Right cardiac atrium (tissue), 5 donors: ENCODE measurements around the gene MRPL36. TPM values are rescaled to one million over a fixed set of nuclear protein-coding genes. Genes with fewer than 3 reads are reported as not detected.
"Not testable (repeated sequence)": the region's sequence is repeated elsewhere in the genome, so short reads cannot be mapped to it uniquely, and the experiment has no call there.

Experiments used
- ATAC-seq, 2 donors: fragments of 200-7000 bp; cut with Tn5 transposase; one replicate each; pipeline versions ENCODE4 v1.8.0 to v1.9.1; 2020; ENCODE audit warnings: moderate library complexity in 2 of 2, mild to moderate bottlenecking in 1 of 2
- DNase-seq, 3 donors: peaks; one replicate each; pipeline ENCODE4 v3.0.0-alpha.2; 2020
- H3K27ac ChIP-seq: one replicate; pipeline ENCODE4 v1.5.1; 2013; ENCODE audit warnings: mild to moderate bottlenecking, low read length, control low read depth, moderate library complexity
- H3K27me3 ChIP-seq: one replicate; pipeline ENCODE4 v1.6.1; 2013; ENCODE audit not compliant: control insufficient read depth, insufficient read depth
- H3K4me1 ChIP-seq: one replicate; pipeline ENCODE4 v1.6.1; 2013; ENCODE audit warnings: low read length; ENCODE audit not compliant: control insufficient read depth, insufficient read depth
- H3K4me3 ChIP-seq: one replicate; pipeline ENCODE4 v1.5.1; 2013; ENCODE audit warnings: low read length, control low read depth
- H3K9me3 ChIP-seq: one replicate; pipeline ENCODE4 v1.6.1; 2013; ENCODE audit warnings: low read length; ENCODE audit not compliant: control insufficient read depth
- WGBS: extraction: QIAGEN DNeasy Blood & Tissue Kit; methylation state at CpG from one replicate; pipeline ENCODE4 v1.1.7; 2013; 5-methylcytosine and 5-hydroxymethylcytosine counted together
- intact Hi-C, 4 donors: fragments of 100-400 bp; cut with DNase I; formaldehyde crosslinking; loops; one replicate each; pipeline versions ENCODE4 v1.11.0 to v1.14.0; 2022 to 2023
- long read RNA-seq, 4 donors: library from polyadenylated mRNA; unstranded; transcript quantifications; one replicate each; pipeline ENCODE4 v2.0.0, GENCODE V29; 2020 to 2021
- polyA plus RNA-seq: library from polyadenylated mRNA; stranded (reverse); fragments of 200-250 nt; gene quantifications from one replicate; pipeline ENCODE4 v1.2.3, GENCODE V29; 2013
- total RNA-seq, 4 donors: library from RNA; stranded (reverse); fragmentation: NEBNext Ultra II Directional; extraction: Animal tissue kit (Norgen Biotek cat#: 25700); gene quantifications; one replicate each; pipeline ENCODE4 v1.2.1, GENCODE V29; 2021
- donor health status: healthy with polysubstance abuse.
- donor health status: DM: no; HTN: yes; CAD: no.
- donor health status: DM: no; HTN: no; CAD: no.
- donor health status: DM: no; HTN: yes; CAD: no; lungs with severe emphysema.
- donor health status: DM: yes; HTN: yes; CAD: no.

The MRPL36 gene
- total RNA-seq = 10 to 100 TPM; 40.8 to 51.3 (median 48.1) TPM
- 104 TPM for polyA plus RNA-seq
- long read RNA-seq, donor 1, transcript MRPL36-202 (2 exons, 610 nt) = major isoform, 19 of 30 reads
- long read RNA-seq, donor 1, transcript MRPL36-204 (2 exons, 686 nt) = minor isoform, 5 of 30 reads
- long read RNA-seq, donor 1, partial matches to known transcripts = 4 of 30 reads
- long read RNA-seq, donor 1, other reads (novel, unspliced or antisense) = 2 of 30 reads
- long read RNA-seq, donor 2, transcript MRPL36-202 (2 exons, 610 nt) = minor isoform, 10 of 29 reads
- long read RNA-seq, donor 2, transcript MRPL36-204 (2 exons, 686 nt) = major isoform, 11 of 29 reads
- long read RNA-seq, donor 2, partial matches to known transcripts = 0 of 29 reads
- long read RNA-seq, donor 2, other reads (novel, unspliced or antisense) = 7 of 29 reads
- long read RNA-seq, donor 3, partial matches to known transcripts = 0 of 9 reads
- long read RNA-seq, donor 3, other reads (novel, unspliced or antisense) = 1 of 9 reads
- long read RNA-seq, donor 4, transcript MRPL36-204 (2 exons, 686 nt) = minor isoform, 6 of 21 reads
- long read RNA-seq, donor 4, transcript MRPL36-202 (2 exons, 610 nt) = major isoform, 11 of 21 reads
- long read RNA-seq, donor 4, partial matches to known transcripts = 0 of 21 reads
- long read RNA-seq, donor 4, other reads (novel, unspliced or antisense) = 4 of 21 reads

- 2% methylated on average over 68 of the region's 68 CpGs for WGBS
- H3K27ac ChIP-seq = peak within 1 kb of the TSS; percentile 81
- ATAC-seq = peak; percentile 93
- peak; percentile 93 to 99 (median 98) for DNase-seq
- intact Hi-C loops = no loop called here
- H3K9me3 ChIP-seq = no peaks in the 10 kb centered on the region
- H3K4me3 ChIP-seq = peak within 1 kb of the TSS; percentile 70
- no peaks in the 10 kb centered on the region for H3K27me3 ChIP-seq
- peaks cover 2% of the 10 kb centered on the region for H3K4me1 ChIP-seq
Observed at GRCh38 chr5:1799602-1800471, at the start of gene MRPL36. Gene MRPL36 (minus strand): TSS chr5:1799837. CDS start chr5:1798935, 902 bp downstream.

- H3K27me3 ChIP-seq = no peaks in the 10 kb centered on the region
- no peaks in the 10 kb centered on the region for H3K4me1 ChIP-seq
- DNase-seq (peak in 1 of 3 donors; percentile 9), ATAC-seq (no peak)
- 79% methylated on average over 9 of the region's 9 CpGs for WGBS
- no peaks in the 10 kb centered on the region for H3K9me3 ChIP-seq
- intact Hi-C loops = no loop called here
- H3K27ac ChIP-seq = no peak overlapping the region
- no peak overlapping the region for H3K4me3 ChIP-seq
Observed at GRCh38 chr5:1847611-1848010, 48.0 kb upstream of the MRPL36 start.

GRCh38 chr5:1847056-1847455 is 47.4 kb upstream of the MRPL36 start:
- Histone ChIP-seq H3K4me3 (no peak overlapping the region), H3K9me3 (no peaks in the 10 kb centered on the region), H3K4me1 (no peaks in the 10 kb centered on the region), H3K27ac (no peak overlapping the region), H3K27me3 (no peaks in the 10 kb centered on the region)
- DNase-seq = no peak
- 68% methylated on average over 10 of the region's 10 CpGs for WGBS
- no peak for ATAC-seq
- intact Hi-C loops = no loop called here

GRCh38 chr5:1846583-1846982 is 46.9 kb upstream of the MRPL36 start:
- no peaks in the 10 kb centered on the region for H3K9me3 ChIP-seq
- no peak overlapping the region for H3K27ac ChIP-seq
- WGBS = 87% methylated on average over 13 of the region's 13 CpGs
- H3K27me3 ChIP-seq = no peaks in the 10 kb centered on the region
- H3K4me3 ChIP-seq = no peak overlapping the region
- no peak for ATAC-seq
- no peak for DNase-seq
- intact Hi-C loops = no loop called here
- no peaks in the 10 kb centered on the region for H3K4me1 ChIP-seq

GRCh38 chr5:1845696-1846095 is 46.1 kb upstream of the MRPL36 start:
- ATAC-seq (no peak), DNase-seq (no peak)
- Histone ChIP-seq H3K4me1 (no peaks in the 10 kb centered on the region), H3K27me3 (no peaks in the 10 kb centered on the region), H3K4me3 (no peak overlapping the region), H3K9me3 (no peaks in the 10 kb centered on the region), H3K27ac (no peak overlapping the region)
- intact Hi-C loops = no loop called here
- WGBS = 96% methylated on average over 1 of the region's 1 CpG

GRCh38 chr5:1844708-1845436 is 45.2 kb upstream of the MRPL36 start:
- no peaks in the 10 kb centered on the region for H3K27me3 ChIP-seq
- no peak overlapping the region for H3K4me3 ChIP-seq
- intact Hi-C loops = no loop called here
- no peak for ATAC-seq
- H3K9me3 ChIP-seq = no peaks in the 10 kb centered on the region
- H3K27ac ChIP-seq = no peak overlapping the region
- WGBS = 91% methylated on average over 5 of the region's 5 CpGs
- no peaks in the 10 kb centered on the region for H3K4me1 ChIP-seq
- no peak for DNase-seq

GRCh38 chr5:1843761-1844160 is 44.1 kb upstream of the MRPL36 start:
- DNase-seq, H3K4me1 ChIP-seq, intact Hi-C loops, H3K27me3 ChIP-seq, H3K27ac ChIP-seq, H3K9me3 ChIP-seq, ATAC-seq, H3K4me3 ChIP-seq: not testable (repeated sequence)
- 84% methylated on average over 10 of the region's 10 CpGs for WGBS

GRCh38 chr5:1842004-1842819 is 42.6 kb upstream of the MRPL36 start:
- ATAC-seq (no peak), DNase-seq (no peak)
- H3K4me3 ChIP-seq = no peak overlapping the region
- no peak overlapping the region for H3K27ac ChIP-seq
- 75% methylated on average over 17 of the region's 17 CpGs for WGBS
- no peaks in the 10 kb centered on the region for H3K27me3 ChIP-seq
- intact Hi-C loops = no loop called here
- no peaks in the 10 kb centered on the region for H3K4me1 ChIP-seq
- no peaks in the 10 kb centered on the region for H3K9me3 ChIP-seq

GRCh38 chr5:1840741-1841521 is 41.3 kb upstream of the MRPL36 start:
- DNase-seq (peak; percentile 44 to 82 (median 80)), ATAC-seq (peak; percentile 82 to 86)
- Histone ChIP-seq H3K4me1 (no peaks in the 10 kb centered on the region), H3K9me3 (no peaks in the 10 kb centered on the region), H3K27ac (peak overlapping the region; percentile 9), H3K4me3 (no peak overlapping the region), H3K27me3 (no peaks in the 10 kb centered on the region)
- WGBS = 30% methylated on average over 31 of the region's 31 CpGs
- intact Hi-C loops = no loop called here
